ENCODE measurements around the gene ATXN3.

Gene ATXN3

DNA sequence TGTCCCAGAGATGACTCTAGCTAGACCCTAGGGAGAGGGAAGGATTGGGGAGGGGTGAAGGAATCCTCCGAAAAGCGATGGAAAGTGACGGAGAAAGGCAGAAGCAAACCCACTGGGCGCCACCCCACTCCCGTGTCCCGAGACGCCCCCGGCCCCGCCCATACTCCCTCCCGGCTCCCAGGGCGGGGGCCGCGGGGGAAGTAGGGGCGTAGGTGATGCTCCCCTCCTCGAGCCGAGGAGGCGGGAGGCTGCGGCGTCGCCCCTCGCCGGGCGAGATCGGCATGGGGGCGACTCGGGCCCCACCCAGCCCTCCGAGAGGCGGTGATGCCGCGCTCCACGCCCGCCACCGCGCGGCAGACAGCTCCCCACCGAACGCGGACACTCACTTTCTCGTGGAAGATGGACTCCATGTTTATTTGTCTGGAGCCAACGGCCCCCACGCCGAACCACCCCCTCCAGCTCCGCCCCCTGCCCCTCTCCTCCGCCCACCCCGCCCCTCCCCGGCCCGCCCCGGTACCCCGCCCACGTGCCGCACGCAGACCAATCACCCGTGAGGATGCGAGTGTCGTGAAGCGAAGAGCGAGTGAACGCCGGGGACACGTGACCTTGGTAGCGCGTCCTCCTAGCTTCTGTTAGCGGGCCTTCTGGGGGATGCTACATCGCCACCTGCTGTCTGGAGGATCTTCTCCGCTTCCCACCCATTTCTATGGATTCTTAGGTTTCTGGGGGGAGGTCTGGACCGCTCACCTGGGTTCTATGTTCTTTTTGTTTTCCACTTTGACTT lies at the start of gene ATXN3:
ATXN3 (minus strand) TSS at position 440 of the 784 bp plus-strand sequence; CDS start at position 410, 30 bp downstream.
- FAIRE-seq = no peak

DNA sequence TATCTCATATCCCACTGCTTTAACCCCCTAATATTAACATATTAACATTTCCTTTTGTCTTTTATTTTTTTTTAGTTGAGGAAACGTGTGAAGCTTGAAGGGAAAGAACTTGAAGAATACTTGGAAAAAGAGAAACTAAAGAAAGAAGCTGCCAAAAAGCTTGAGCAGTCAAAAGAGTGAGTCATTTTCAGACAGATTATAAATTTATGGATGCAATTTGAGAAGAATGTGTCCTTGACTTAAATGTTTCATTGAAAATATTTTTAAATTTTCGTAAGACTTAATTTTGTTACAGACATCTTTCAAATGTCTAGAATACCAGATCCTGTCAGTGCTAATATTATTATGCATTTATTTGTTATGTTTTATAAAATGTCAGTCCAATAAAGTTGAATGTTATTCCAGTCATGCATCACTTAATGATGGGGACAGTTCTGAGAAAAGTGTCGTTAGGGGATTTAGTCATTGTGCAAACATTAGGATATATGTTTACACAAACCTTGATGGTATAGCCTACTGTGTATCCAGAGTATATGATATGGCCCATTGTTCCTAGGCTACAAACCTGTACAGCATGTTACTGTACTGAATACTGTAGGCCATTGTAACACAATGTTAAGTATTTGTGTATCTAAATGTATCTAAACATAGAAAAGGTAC lies 48.0 kb upstream of the ATXN3 start:
- FAIRE-seq = no peak

DNA sequence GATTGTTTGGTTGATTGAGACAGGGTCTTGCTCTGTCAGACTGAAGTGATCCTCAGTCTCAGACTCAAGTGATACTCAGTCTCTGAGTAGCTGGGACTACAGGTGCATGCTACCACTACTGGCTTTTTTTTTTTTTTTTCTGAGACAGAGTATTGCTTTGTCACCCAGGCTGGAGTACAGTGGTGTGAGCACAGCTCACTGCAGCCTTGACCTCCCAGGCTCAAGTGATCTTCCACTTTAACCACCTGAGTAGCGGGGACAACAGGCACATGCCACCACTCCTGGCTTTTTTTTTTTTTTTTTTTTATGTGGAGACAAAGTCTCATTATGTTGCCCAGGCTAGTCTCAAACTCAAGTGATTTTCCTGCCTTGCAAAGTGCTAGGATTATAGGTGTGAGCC lies 47.2 kb upstream of the ATXN3 start:
- no peak for FAIRE-seq

DNA sequence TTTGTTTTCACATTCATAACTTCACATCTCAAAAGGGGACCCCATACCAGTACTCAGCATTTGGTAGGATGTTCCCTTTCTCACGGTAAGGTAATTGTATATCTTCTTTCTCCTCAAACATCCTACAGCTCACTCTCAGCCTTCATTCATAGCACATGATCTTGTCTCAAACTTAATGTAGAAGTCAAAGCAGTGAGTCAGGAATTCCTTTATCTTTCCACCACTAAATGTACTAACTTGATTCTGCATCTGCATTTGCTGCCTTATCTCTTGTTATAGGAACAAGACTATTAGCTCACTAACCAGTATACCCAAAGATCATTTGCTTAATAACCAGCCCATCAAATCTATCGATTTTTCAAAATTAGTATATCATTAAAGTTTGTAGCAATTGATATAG lies 38.3 kb upstream of the ATXN3 start:
- FAIRE-seq = no peak

DNA sequence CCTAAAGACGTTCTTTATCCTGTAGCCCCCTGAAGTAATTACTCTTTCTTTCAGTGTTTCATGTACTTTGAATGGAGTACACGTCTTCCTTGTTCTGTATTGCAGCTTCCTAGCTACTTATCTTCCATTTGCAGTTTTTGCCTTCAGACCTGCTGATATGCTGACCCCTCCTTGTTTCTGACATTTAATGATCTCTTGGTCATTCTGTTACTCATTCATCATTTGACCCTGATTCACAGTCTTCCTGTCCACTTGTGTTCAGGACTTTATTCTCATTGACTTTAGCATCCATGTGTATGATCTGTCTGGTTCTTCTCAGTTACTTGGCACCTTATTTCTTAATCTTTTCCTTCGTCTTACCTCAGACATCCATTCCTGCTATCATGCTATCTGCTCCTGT lies 37.6 kb upstream of the ATXN3 start:
- no peak for FAIRE-seq

DNA sequence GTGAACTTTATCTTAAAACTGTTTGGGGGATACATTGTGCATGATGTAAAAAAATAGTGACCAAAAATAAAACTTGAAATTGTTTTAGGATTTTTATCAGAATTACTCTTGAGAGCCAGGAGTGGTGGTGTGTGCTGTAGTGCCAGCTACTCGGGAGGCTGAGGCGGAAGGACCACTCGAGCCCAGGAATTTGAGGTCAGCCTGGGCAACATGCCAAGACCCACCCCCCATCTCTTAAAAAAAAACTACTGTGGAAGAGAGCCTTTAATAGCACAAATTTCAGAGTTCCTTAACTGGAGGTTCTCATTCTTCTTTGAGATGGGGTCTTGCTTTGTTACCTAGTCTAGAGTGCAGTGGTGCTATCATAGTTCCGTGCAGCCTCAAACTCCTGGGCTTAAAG lies 36.9 kb upstream of the ATXN3 start:
- FAIRE-seq = no peak

DNA sequence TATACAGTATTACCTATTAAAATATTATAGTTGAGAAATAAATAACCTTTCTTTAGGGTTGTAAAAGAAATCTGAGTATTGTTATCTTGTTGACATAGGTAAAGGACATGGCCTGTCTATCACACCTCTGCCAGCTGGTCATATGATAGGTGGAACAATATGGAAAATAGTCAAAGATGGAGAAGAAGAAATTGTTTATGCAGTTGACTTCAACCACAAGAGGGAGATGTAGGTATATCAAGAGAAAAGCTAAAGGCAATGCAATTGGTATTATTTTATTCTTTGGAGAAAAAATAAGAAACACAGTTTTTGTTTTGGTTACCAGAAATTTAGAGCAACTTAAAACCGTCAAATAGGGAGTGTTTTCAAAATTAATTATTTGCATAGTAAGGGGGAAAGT lies 28.9 kb upstream of the ATXN3 start:
- peak; percentile 90 for FAIRE-seq

DNA sequence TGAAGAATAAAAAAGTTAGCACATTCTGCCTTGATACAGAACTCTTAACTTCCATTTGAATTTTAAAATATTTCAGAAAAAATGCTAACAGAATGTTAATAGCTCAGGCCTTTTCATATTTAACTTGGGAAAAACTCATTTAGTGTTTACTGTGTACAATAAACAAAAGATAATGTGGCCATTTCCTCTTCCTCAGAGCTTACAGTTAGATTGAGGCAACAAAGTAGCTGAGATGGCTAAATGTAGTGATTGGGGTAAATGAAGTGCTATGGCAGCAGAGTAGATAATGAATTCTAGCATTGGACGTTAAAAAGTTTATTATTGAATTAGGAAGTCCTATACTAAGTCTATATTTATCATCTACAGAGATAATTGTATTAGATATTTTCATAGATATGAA lies 28.1 kb upstream of the ATXN3 start:
- FAIRE-seq = no peak

DNA sequence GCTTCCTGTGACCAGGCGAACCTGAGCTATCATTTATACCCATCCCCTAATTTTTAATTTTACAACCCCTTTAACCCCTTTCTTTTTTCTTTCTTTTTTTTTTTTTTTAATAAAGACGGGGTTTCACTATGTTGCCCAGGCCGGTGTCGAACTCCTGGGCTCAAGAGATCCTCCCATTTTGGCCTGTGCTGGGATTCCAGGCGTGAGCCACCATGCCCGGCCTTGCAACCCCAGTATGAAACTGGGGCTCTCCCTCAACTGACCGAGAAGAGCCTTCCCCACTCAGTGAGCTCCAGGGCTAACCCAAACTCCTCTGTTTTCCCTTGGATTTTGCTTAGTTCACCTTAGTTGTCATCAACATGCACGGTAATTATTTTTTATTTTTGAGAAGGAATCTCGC lies 16.4 kb upstream of the ATXN3 start:
- no peak for FAIRE-seq

DNA sequence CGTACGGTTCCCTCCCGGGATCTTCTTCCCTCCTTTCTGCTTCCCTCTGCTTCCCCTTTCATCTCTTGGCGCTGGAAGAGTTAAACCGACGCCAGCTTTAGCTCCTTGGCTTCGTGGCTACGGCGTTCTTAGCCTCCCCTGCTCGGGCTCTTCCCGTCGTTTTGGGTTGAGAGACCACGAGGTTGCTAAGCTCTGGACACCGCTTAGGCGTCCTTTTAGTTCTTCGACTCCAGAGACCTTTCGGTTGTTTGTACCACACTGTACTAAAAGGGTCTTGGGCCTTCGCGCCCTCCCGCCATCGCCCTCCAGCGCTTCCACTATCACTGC lies 15.9 kb upstream of the ATXN3 start:
- no peak for FAIRE-seq

DNA sequence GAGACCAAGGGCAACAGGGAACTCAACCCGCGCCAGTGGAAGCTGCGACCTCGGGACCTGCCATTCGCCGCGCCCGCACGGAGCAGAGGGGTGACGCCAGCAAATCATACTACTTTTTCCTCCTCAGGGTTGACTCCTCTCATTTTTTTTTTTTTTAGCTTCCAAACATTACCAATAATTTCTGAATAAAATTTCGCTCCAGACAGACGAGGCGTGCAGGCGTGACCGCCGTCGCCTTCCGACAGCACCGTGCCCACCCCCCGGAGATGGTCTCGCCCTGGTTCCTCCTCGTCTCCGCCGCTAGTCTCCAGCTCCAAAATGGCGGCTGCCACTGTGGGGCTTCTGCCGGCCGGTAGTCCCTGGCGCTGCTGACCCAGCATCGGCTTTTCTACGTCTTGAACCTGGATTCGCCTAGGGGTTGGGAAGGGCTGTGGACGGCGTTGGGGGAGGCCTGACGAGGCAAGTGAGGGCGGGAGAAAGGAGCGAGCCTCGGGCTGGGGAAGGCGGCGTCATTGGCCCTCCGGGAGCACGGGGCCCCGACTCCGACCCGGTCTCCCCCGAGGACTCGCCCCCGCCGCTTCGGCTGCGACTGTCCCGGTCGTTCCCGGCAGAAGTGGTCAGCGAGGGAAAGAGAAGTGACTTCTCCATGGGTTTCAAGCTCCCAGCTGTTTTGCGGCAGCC lies 15.4 kb upstream of the ATXN3 start, which contains the start of the genes CPSF2 and NDUFB1:
CPSF2 (plus strand) TSS at position 300 of the 681 bp plus-strand sequence. CDS start 9,016 bp downstream, outside the sequence.
NDUFB1 (minus strand) TSS at position 37 of the 681 bp plus-strand sequence. CDS start 4,069 bp downstream, outside the sequence.
- no peak for FAIRE-seq

DNA sequence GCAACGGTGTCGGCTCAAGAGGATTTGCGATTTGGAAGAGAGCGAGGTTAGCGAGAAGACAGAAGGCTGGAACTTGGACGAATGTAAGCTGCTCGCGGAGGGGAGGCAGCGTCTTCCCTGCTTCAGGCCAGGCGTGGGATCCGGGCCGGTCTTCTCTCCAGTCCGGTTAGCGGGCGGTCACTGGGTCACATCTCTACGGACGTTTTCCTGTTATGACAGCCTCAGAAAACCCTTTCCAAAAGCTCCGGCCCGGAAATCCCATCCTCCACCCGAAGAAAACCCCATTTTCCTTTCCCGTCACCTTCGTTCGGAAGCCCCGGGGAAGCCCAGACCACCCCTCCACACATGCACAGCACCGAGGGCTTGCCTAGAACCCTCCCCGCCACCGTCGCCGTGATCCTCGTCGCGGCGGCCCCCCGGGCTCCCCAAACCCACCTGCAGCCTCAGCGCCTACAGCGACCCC lies 14.9 kb upstream of the ATXN3 start:
- no peak for FAIRE-seq

DNA sequence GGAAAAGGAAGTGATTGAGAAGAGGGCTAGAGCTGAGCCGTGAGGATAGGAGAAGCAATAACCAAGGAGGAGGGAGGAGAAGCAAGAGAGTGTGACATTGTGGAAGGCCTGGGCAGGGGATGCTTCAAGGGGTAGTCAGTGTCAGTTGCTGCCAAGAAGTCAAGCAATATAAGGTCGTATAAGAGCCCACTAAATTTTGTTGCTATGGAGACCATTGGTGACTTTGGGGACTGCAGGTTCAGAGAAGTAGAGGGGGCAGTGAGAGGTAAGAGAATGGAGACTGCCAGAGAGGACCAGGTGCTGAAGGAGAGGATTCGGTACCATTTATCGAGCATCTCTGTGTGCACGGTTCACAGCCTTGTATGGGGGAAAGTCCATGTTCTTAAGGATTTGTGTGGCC lies 3.1 kb upstream of the ATXN3 start:
- no peak for FAIRE-seq

DNA sequence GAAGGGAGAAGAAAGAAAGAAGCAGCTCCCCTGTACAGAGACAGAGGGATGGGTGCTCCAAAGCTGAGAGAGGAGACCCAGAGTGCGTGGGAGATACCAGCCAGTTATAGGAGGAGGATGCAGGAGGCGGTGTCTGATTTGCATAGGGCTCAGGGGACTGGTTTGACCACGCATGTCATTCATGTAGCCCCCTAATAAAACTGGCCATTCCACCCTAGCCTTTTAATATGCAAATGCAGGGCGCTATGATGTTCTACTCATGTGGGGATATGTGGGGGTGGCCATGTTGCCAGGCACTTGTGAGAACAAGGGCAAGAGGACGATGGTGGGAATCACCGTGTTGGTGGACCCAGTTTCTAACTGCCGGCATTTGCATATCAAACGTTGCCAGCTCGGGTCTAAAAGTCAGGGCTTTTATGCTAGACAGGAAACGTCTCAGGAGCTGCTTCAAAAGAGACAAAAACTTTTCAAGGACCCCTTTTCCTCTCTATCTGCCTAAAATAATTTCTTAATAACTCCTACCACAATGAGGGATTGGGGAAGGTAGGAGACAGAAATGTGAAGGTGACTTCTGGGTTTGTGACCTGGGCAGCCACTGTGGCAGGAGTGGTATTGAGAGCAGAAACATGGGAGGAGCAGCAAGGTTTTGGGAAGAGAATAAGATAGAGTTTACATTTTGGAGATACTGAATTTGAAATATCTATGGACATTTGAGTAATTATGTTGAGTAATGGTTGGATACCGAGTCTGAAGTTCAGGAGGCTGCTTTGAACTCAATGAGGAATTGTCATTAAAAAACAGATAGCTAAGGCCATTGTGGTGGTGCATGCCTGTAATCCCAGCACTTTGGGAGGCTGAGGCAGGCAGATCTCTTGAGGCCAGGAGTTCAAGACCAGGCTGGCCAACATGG lies 2.2 kb upstream of the ATXN3 start:
- no peak for FAIRE-seq

DNA sequence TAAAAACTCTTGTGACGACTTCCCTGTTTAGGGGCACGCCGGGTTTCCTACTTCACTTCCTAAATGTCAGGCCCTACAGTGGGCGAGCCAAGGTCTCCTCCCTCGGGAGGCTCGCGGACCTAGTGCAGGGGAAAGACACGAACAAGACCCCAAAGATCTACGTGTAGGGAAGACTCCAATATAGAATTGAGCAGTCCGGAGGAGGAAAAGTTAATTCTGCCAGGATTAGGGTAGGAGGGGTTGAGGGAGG lies 564 bp downstream of the ATXN3 start:
- FAIRE-seq = no peak

DNA sequence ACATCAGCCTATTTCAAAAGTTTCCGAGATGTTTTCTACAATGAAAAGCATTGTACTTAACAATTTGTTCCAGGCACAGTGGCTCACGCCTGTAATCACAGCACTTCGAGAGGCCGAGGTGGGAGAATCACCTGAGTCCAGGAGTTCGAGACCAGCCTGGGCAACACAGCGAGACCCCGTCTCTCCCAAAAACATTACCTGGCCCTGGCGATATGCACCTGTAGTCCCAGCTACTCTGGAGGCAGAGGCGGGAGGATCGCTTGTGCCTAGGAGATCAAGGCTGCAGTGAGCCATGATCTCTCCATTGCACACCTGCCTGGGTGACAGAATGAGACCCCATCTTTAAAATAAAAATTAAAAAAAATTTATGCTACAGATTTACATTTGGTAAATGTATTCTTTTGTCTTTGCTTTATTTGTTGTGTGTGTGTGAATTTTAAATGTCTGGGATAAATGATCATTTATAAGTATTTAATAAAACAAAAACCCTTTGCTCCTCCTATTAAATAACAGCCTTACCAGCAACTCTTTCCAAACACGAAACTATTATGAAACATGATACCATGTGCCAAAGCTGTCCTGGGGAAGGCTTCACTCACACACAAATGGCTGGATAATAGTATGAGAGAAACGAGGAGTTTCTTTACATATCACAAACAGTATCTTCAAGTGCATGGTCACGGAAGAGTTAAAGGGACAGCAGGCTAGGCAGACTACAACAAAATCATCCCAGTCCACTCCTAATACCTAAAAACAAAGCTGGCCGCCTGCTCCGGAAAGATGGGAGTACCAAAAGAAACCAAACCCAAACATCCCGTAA lies 1.1 kb downstream of the ATXN3 start:
- no peak for FAIRE-seq

DNA sequence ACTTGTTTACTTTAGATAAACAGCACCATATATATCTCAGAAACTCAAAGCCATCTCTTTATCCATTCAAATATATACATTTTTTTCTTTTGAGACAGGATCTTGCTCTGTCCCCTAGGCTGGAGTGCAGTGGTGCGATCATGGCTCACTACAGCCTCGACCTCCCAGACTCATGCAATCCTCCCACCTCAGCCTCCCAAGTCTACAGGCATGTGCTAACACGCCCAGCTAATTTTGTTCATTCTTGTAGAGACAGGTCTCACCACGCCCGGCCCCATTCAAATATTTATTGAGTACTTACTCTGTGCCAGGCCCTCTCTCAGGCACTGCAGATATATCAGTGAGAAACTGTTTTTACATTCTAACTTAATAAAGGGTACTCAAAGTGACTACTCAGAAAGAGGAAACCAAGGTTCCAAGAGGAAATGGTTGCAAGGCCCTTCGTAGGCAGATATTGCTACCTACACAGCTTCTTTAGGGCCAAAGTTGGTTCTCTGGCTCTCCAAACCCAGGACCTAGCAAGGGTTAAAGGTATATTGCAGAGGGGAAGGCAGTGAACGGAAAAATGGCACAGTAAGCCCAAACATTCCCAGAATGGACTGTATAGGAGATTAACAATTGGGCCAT lies 2.9 kb downstream of the ATXN3 start:
- FAIRE-seq = no peak

DNA sequence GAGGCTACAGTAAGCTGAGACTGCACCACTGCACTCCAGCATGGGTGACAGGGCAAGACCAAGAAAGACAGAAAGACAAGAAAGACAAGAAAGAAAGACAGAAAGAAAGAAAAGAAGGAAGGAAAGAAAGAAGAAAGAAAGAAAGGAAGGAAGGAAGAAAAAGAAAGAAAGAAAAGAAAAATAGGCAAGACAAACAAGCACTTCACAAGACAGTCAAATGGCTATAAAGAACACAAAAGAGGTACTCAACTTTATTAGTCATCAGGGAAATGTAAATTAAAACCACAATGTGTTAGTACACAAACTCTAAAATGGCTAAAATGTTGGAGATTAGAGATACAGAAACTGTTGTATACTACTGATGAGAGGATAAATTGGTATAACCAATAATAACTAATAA lies 6.6 kb downstream of the ATXN3 start:
- no peak for FAIRE-seq

DNA sequence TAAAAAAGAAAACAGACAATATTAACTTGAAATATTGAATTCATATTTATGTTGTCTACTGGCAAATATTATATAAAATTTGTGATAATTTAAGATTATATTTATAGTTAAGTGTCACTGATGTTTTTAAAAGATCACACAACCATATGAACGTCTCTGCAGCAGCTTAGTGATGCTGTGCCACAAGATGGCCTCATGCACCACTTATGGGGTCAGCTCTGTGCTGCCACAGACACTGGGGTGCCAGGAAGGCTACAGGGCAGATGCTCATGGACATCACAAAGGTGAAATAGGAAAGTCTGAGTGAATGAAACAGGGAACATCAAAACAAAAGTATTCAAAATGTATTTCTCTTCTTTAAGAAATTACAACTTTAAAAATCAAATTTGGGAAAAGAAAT lies 13.1 kb downstream of the ATXN3 start:
- FAIRE-seq = peak; percentile 72

DNA sequence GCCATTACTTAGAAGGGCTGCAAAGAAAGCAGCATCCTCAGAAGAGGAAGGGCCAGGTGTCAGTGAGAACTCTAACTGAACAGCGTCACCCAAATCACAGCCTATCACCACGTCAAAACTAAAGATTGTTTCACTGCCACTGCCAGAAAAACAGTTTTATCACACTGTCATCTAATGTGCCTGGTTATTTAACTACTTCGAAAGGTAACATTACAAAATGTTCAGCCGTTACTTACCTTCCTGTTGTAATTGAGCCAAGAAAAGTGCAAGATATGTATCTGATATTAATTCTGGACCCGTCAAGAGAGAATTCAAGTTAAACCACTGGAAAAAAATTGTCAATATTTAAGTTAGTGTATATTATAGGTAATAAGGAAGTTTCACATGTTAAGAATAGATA lies 17.9 kb downstream of the ATXN3 start:
- no peak for FAIRE-seq

DNA sequence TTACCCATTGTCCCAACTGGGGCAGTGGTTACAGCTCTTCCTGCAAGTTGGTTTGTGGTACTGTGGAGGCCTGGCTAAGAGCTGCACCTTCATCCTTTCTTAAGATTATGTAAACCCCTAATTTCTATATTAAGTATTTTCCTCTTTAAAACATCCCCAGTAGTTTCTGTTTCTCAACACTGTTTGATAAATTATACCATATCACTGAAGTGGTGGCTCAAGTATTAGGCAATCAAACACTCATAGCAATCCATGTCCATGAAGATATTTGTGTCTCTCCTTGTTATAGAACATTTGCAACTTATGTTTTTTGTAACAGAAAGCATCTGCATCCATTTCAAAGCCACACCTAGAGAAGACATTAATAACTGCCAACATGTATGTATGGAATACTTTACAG lies 31.8 kb downstream of the ATXN3 start:
- no peak for FAIRE-seq

All from A204.1 (cell line).